Loucy (cell line): ENCODE data around the gene SH3PXD2A.

ENCODE experiments used
- H2AFZ ChIP-seq: fragments of 200-600 bp; sonication (generic); 2 replicates; pipeline ENCODE4 v1.6.0; 2016; ENCODE audit warnings: antibody characterized with exemption, mild to moderate bottlenecking, low read length, moderate library complexity
- H3F3A ChIP-seq: fragments of 200-600 bp; 2 replicates; pipeline ENCODE4 v1.6.0; 2016; ENCODE audit warnings: antibody characterized with exemption, low read depth, mild to moderate bottlenecking
- H3K27me3 ChIP-seq: fragments of 200-600 bp; sonication (generic); 2 replicates; pipeline ENCODE4 v1.6.1; 2014; ENCODE audit warnings: low read length, mild to moderate bottlenecking; ENCODE audit not compliant: insufficient read depth, poor library complexity, severe bottlenecking
- H3K36me3 ChIP-seq: fragments of 200-600 bp; sonication (generic); 2 replicates; pipeline ENCODE4 v1.6.1; 2016; ENCODE audit warnings: low read length; ENCODE audit not compliant: insufficient read depth
- H3K4me1 ChIP-seq: fragments of 200-600 bp; sonication (generic); 2 replicates; pipeline ENCODE4 v1.5.1; 2014; ENCODE audit warnings: low read length, mild to moderate bottlenecking; ENCODE audit not compliant: insufficient read depth, poor library complexity, severe bottlenecking
- H3K4me2 ChIP-seq: fragments of 200-600 bp; sonication (generic); 2 replicates; pipeline ENCODE4 v1.6.0; 2014; ENCODE audit warnings: antibody characterized with exemption, low read length, low read depth, mild to moderate bottlenecking; ENCODE audit not compliant: poor library complexity, severe bottlenecking
- H3K4me3 ChIP-seq: fragments of 200-600 bp; sonication (generic); 2 replicates; pipeline ENCODE4 v1.5.1; 2014; ENCODE audit warnings: low read length, mild to moderate bottlenecking, mixed read lengths; ENCODE audit not compliant: poor library complexity, severe bottlenecking
- H3K79me2 ChIP-seq: fragments of 200-600 bp; sonication (generic); 2 replicates; pipeline ENCODE4 v1.6.1; 2014; ENCODE audit warnings: low read length; ENCODE audit not compliant: insufficient read depth
- H3K9ac ChIP-seq: fragments of 200-600 bp; sonication (generic); 2 replicates; pipeline ENCODE4 v1.6.0; 2014; ENCODE audit warnings: mild to moderate bottlenecking, low read depth, low read length, moderate library complexity; ENCODE audit not compliant: poor library complexity, severe bottlenecking
- H3K9me2 ChIP-seq: fragments of 200-600 bp; sonication (generic); replicated peaks from 2 replicates; pipeline ENCODE4 v1.6.1; 2016; ENCODE audit warnings: low read depth, low read length, mixed read lengths
- H3K9me3 ChIP-seq: fragments of 200-600 bp; sonication (generic); 2 replicates; pipeline ENCODE4 v1.6.1; 2014; ENCODE audit warnings: mild to moderate bottlenecking, antibody characterized with exemption, low read length, low read depth; ENCODE audit not compliant: insufficient read depth
- H4K20me1 ChIP-seq: fragments of 200-600 bp; sonication (generic); 2 replicates; pipeline ENCODE4 v1.6.0; 2014; ENCODE audit warnings: antibody characterized with exemption, low read length, mild to moderate bottlenecking; ENCODE audit not compliant: insufficient read depth, poor library complexity, severe bottlenecking
- CTCF ChIP-seq: fragments of 200-600 bp; sonication (generic); conservative IDR thresholded peaks from 2 replicates; pipeline ENCODE4 v1.5.1; 2014; ENCODE audit warnings: mild to moderate bottlenecking, antibody characterized with exemption, low read length
- EZH2phosphoT487 ChIP-seq: fragments of 200-600 bp; IDR thresholded peaks from 2 replicates; pipeline ENCODE4 v1.6.1; 2018; ENCODE audit warnings: antibody characterized with exemption, mild to moderate bottlenecking, moderate library complexity, borderline replicate concordance

Gene SH3PXD2A

GRCh38 chr10:103589074-103589630 lies 266.2 kb downstream of the SH3PXD2A start:
- Histone ChIP-seq H3K9me2 (no peaks in the 10 kb centered on the region), H3K9me3 (0 out of 2 replicates have a peak, but pooled peaks cover 2% of the 10 kb centered on the region), H3K4me1 (no peaks in the 10 kb centered on the region), H3K79me2 (no peaks in the 10 kb centered on the region), H2AFZ (no peak overlapping the region), H3K27me3 (no peaks in the 10 kb centered on the region), H3K36me3 (no peaks in the 10 kb centered on the region), H3F3A (no peaks in the 10 kb centered on the region), H4K20me1 (no peaks in the 10 kb centered on the region), H3K9ac (no peak overlapping the region), H3K4me3 (no peak overlapping the region), H3K4me2 (no peak overlapping the region)
- TF ChIP-seq CTCF (no peak), EZH2phosphoT487 (no peak)

GRCh38 chr10:103587073-103587472 lies 268.3 kb downstream of the SH3PXD2A start:
- H3K4me1 ChIP-seq, result no peaks in the 10 kb centered on the region

GRCh38 chr10:103585011-103585405 lies 270.4 kb downstream of the SH3PXD2A start:
- Histone ChIP-seq H3K27me3 (no peaks in the 10 kb centered on the region), H3K4me2 (no peak overlapping the region), H3K4me3 (no peak overlapping the region)

More at GRCh38 chr10:103587073-103587472, 268.3 kb downstream of the SH3PXD2A start:
- H3K27me3 ChIP-seq, result no peaks in the 10 kb centered on the region
- TF ChIP-seq CTCF, result no peak
- no peak for TF ChIP-seq EZH2phosphoT487
- 0 out of 2 replicates have a peak, but pooled peaks cover 2% of the 10 kb centered on the region for H3K9me3 ChIP-seq
- no peak overlapping the region for H3K4me2 ChIP-seq
- H3K4me3 ChIP-seq, result no peak overlapping the region
- H3K36me3 ChIP-seq, result no peaks in the 10 kb centered on the region
- no peaks in the 10 kb centered on the region for H3K79me2 ChIP-seq
- H3F3A ChIP-seq, result no peaks in the 10 kb centered on the region
- no peaks in the 10 kb centered on the region for H3K9me2 ChIP-seq
- H2AFZ ChIP-seq, result no peak overlapping the region
- no peak overlapping the region for H3K9ac ChIP-seq
- no peaks in the 10 kb centered on the region for H4K20me1 ChIP-seq

More at GRCh38 chr10:103585011-103585405, 270.4 kb downstream of the SH3PXD2A start:
- no peaks in the 10 kb centered on the region for H3K9me2 ChIP-seq
- H4K20me1 ChIP-seq, result no peaks in the 10 kb centered on the region
- no peak overlapping the region for H2AFZ ChIP-seq
- no peaks in the 10 kb centered on the region for H3F3A ChIP-seq
- H3K36me3 ChIP-seq, result no peaks in the 10 kb centered on the region
- no peaks in the 10 kb centered on the region for H3K4me1 ChIP-seq
- 0 out of 2 replicates have a peak, but pooled peaks cover 2% of the 10 kb centered on the region for H3K9me3 ChIP-seq
- no peaks in the 10 kb centered on the region for H3K79me2 ChIP-seq
- TF ChIP-seq EZH2phosphoT487 (no peak), CTCF (no peak)
- H3K9ac ChIP-seq, result no peak overlapping the region
